NB4 (cell line): Measurements from ENCODE around the gene TENM4.
A peak's percentile ranks its signal among the peaks of the same experiment; 100 is the strongest.

ENCODE experiments used
- DNase-seq: peaks from one replicate; pipeline ENCODE4 v3.0.0; 2010; ENCODE audit warnings: low read depth
- H3K4me3 ChIP-seq: one replicate; pipeline ENCODE4 v1.5.1; 2011; ENCODE audit warnings: mild to moderate bottlenecking, low read depth, low read length, moderate library complexity
- CTCF ChIP-seq: IDR thresholded peaks from one replicate; pipeline ENCODE4 v1.5.1; 2012; ENCODE audit warnings: low read depth, low read length
- MAX ChIP-seq: IDR thresholded peaks from 2 replicates; pipeline ENCODE4 v1.6.1; 2011; ENCODE audit warnings: low read depth, low read length
- MYC ChIP-seq: IDR thresholded peaks from 2 replicates; pipeline ENCODE4 v1.6.1; 2011; ENCODE audit warnings: low read depth, low read length
- POLR2A ChIP-seq: IDR thresholded peaks from 2 replicates; pipeline ENCODE4 v1.6.1; 2011; ENCODE audit warnings: mild to moderate bottlenecking; ENCODE audit not compliant: insufficient read length; ENCODE audit errors: extremely low read depth

The TENM4 gene

GRCh38 chr11:78731027-78731426 is 709.8 kb downstream of the TENM4 start:
- TF ChIP-seq MYC (no peak), POLR2A (no peak), MAX (no peak), CTCF (no peak)
- DNase-seq = no peak
- no peak overlapping the region for H3K4me3 ChIP-seq

- H3K4me3 ChIP-seq = no peak overlapping the region
- DNase-seq = no peak
- TF ChIP-seq MAX (no peak), MYC (no peak), POLR2A (no peak), CTCF (no peak)
Measured at GRCh38 chr11:78730267-78730824, 710.5 kb downstream of the TENM4 start.

GRCh38 chr11:78727816-78728215 is 713.0 kb downstream of the TENM4 start:
- no peak overlapping the region for H3K4me3 ChIP-seq
- no peak for TF ChIP-seq POLR2A
- DNase-seq = peak; percentile 55

GRCh38 chr11:78725200-78725599 is 715.6 kb downstream of the TENM4 start:
- DNase-seq = no peak
- TF ChIP-seq CTCF = no peak
- no peak for TF ChIP-seq POLR2A
- TF ChIP-seq MAX = no peak
- no peak for TF ChIP-seq MYC
- no peak overlapping the region for H3K4me3 ChIP-seq

GRCh38 chr11:78722786-78723185 is 718.0 kb downstream of the TENM4 start:
- TF ChIP-seq CTCF = no peak
- no peak for TF ChIP-seq MAX
- no peak for TF ChIP-seq MYC
- no peak for TF ChIP-seq POLR2A
- DNase-seq = no peak
- no peak overlapping the region for H3K4me3 ChIP-seq

GRCh38 chr11:78720281-78720989 is 720.4 kb downstream of the TENM4 start:
- no peak for TF ChIP-seq CTCF
- TF ChIP-seq POLR2A = no peak
- TF ChIP-seq MYC = no peak
- TF ChIP-seq MAX = no peak
- DNase-seq = no peak
- no peak overlapping the region for H3K4me3 ChIP-seq
